Karpas-422 (cell line): ENCODE data around the gene SIRT3. TPM values are rescaled to one million over a fixed set of nuclear protein-coding genes. Genes with fewer than 3 reads are reported as not detected.
"Not testable (repeated sequence)": the region's sequence is repeated elsewhere in the genome, so short reads cannot be mapped to it uniquely, and the experiment has no call there.

Experiments
- DNase-seq: peaks from one replicate; pipeline ENCODE4 v3.0.0-alpha.2; 2015
- H2AFZ ChIP-seq: fragments of 200-600 bp; sonication (generic); 2 replicates; pipeline ENCODE4 v1.6.1; 2014; ENCODE audit warnings: antibody characterized with exemption, low read length, mixed read lengths
- H3K27ac ChIP-seq: fragments of 200-600 bp; sonication (generic); 2 replicates; pipeline ENCODE4 v1.5.1; 2014; ENCODE audit warnings: mild to moderate bottlenecking, low read length, moderate library complexity
- H3K27me3 ChIP-seq: fragments of 200-600 bp; sonication (generic); 2 replicates; pipeline ENCODE4 v1.6.1; 2014; ENCODE audit warnings: low read length, mixed read lengths
- H3K36me3 ChIP-seq: fragments of 200-600 bp; sonication (generic); 2 replicates; pipeline ENCODE4 v1.6.1; 2014; ENCODE audit warnings: low read length, mixed read lengths; ENCODE audit not compliant: insufficient read depth
- H3K4me1 ChIP-seq: fragments of 200-600 bp; sonication (generic); 2 replicates; pipeline ENCODE4 v1.6.1; 2014; ENCODE audit warnings: mild to moderate bottlenecking, low read length, mixed read lengths
- H3K4me2 ChIP-seq: fragments of 200-600 bp; sonication (generic); 2 replicates; pipeline ENCODE4 v1.6.1; 2014; ENCODE audit warnings: low read length, low read depth, mild to moderate bottlenecking; ENCODE audit not compliant: poor library complexity, severe bottlenecking
- H3K4me3 ChIP-seq: fragments of 200-600 bp; sonication (generic); 2 replicates; pipeline ENCODE4 v1.5.1; 2014; ENCODE audit warnings: mild to moderate bottlenecking, antibody characterized with exemption, low read length, mixed read lengths
- H3K79me2 ChIP-seq: fragments of 200-600 bp; sonication (generic); 2 replicates; pipeline ENCODE4 v1.6.1; 2014; ENCODE audit warnings: mild to moderate bottlenecking, low read length, mixed read lengths
- H3K9ac ChIP-seq: fragments of 200-600 bp; sonication (generic); 2 replicates; pipeline ENCODE4 v1.6.0; 2014; ENCODE audit warnings: low read length
- H3K9me2 ChIP-seq: fragments of 200-600 bp; sonication (generic), shearing (Covaris generic); replicated peaks from 2 replicates; pipeline ENCODE4 v1.6.0; 2014; ENCODE audit warnings: mild to moderate bottlenecking, low read length, moderate library complexity; ENCODE audit not compliant: insufficient read depth
- H3K9me3 ChIP-seq: fragments of 300-700, 200-600 bp; sonication (generic); 2 replicates; pipeline ENCODE4 v1.6.1; 2014; ENCODE audit warnings: low read length, mixed read lengths
- H4K20me1 ChIP-seq: fragments of 200-600 bp; sonication (generic); 2 replicates; pipeline ENCODE4 v1.6.1; 2014; ENCODE audit warnings: mild to moderate bottlenecking, antibody characterized with exemption, low read length, low read depth; ENCODE audit not compliant: insufficient read depth
- total RNA-seq: library from RNA; depleted of rRNA; stranded (reverse); fragments of >200 nt; shearing (Covaris generic); gene quantifications from 2 replicates; pipeline ENCODE4 v1.2.3, GENCODE V29; 2014; ENCODE audit warnings: low replicate concordance

SIRT3 gene
- total RNA-seq, 1 experiment from 2014 or later: 13.6 TPM

DNA sequence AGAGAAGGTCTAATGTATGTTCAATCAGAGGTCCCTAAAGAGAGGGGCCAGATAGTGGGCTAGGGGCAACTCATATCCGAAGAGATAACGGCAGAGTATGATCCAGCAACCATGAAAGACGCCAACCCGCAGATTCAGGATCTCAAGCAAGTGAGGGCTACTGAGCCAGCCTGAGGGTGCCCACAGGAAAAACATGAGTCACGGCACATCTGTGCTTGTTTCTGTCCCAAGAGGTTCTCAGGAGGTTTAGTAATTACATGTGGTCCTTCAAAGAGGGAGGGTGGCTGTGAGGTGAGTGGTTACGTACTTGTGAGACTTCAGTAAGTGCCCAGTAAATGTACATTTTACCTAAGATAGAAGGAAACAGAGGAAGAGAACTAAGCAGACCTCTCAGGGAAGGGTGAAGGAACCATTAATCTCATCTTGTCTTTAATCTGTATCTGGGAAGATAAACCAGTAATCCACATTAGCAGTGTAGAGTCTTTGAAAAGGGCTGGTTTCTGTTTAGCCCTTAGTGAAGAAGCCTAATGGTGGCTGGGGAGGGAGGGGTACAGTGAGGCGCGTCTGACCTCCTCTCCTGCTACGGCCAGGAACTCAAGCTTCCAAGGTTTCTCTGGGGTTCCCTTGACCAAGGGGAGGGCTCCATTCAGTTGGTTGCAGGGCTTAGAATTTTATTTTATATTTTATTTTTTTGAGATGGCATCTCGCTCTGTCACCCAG lies 10.2 kb downstream of the SIRT3 start:
- H4K20me1 ChIP-seq: no peaks in the 10 kb centered on the region
- peaks cover 8% of the 10 kb centered on the region for H3K4me1 ChIP-seq
- no peak for DNase-seq
- H3K36me3 ChIP-seq: 0 out of 2 replicates have a peak, but pooled peaks cover 4% of the 10 kb centered on the region
- H3K27me3 ChIP-seq: no peaks in the 10 kb centered on the region
- no peaks in the 10 kb centered on the region for H3K9me2 ChIP-seq
- H3K9ac ChIP-seq: peak overlapping the region; percentile 44; the same call in 1 of the 2 replicates
- H3K79me2 ChIP-seq: peaks cover 30% of the 10 kb centered on the region
- H3K9me3 ChIP-seq: no peaks in the 10 kb centered on the region
- H3K27ac ChIP-seq: peak overlapping the region; percentile 37; the same call in 1 of the 2 replicates
- H3K4me3 ChIP-seq: no peak overlapping the region
- peak overlapping the region; percentile 56; the same call in 1 of the 2 replicates for H2AFZ ChIP-seq
- H3K4me2 ChIP-seq: peak overlapping the region; percentile 20

DNA sequence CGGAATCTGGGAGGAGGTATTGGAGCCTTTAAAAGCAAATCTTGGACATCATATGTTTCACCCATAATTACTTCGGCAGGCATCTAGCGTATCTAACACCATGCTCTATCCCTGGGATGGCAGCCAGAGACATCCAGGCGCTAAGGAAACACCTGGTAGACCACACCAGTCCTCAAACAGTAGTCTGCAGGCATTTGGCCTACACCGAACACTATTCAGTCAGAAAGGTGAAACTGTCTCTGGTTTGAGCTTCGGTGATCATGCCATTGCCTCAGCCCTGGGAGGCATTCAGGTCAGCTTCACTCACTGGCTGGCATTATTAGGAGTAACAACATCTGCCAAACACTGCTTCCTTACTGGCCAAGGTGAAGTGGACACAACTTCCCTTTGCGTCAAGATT lies 11.7 kb downstream of the SIRT3 start:
- DNase-seq: no peak
- no peak overlapping the region for H3K27ac ChIP-seq

DNA sequence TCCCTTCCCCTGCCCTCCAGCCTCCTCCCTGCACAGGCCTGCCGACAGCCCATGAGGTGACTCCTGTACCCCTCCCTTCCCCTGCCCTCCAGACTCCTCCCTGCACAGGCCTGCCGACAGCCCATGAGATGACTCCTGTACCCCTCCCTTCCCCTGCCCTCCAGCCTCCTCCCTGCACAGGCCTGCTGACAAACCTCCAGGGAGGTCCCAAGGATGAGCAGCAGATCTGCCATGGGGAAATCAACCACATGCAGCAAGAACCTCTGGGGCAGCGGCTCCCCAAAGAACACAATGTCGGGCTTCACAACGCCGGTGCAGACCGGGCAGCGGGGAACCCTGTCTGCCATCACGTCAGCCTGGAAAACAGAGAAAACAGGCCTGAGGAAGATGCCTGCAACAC lies 12.3 kb downstream of the SIRT3 start:
- Histone ChIP-seq H3K9ac (no peak overlapping the region), H3K27me3 (no peaks in the 10 kb centered on the region), H3K4me1 (peaks cover 8% of the 10 kb centered on the region), H2AFZ (no peak overlapping the region), H3K4me3 (no peak overlapping the region), H3K9me3 (no peaks in the 10 kb centered on the region), H4K20me1 (no peaks in the 10 kb centered on the region), H3K79me2 (peaks cover 27% of the 10 kb centered on the region), H3K4me2 (no peak overlapping the region), H3K36me3 (0 out of 2 replicates have a peak, but pooled peaks cover 4% of the 10 kb centered on the region), H3K27ac (no peak overlapping the region), H3K9me2 (no peaks in the 10 kb centered on the region)
- no peak for DNase-seq

More for the DNA sequence above, 11.7 kb downstream of the SIRT3 start:
- Histone ChIP-seq H3K79me2 (peaks cover 28% of the 10 kb centered on the region), H4K20me1 (no peaks in the 10 kb centered on the region), H3K36me3 (0 out of 2 replicates have a peak, but pooled peaks cover 4% of the 10 kb centered on the region), H3K4me1 (peaks cover 8% of the 10 kb centered on the region), H3K9ac (no peak overlapping the region), H3K4me3 (no peak overlapping the region), H3K9me3 (no peaks in the 10 kb centered on the region), H3K4me2 (no peak overlapping the region), H3K9me2 (no peaks in the 10 kb centered on the region), H3K27me3 (no peaks in the 10 kb centered on the region), H2AFZ (no peak overlapping the region)

DNA sequence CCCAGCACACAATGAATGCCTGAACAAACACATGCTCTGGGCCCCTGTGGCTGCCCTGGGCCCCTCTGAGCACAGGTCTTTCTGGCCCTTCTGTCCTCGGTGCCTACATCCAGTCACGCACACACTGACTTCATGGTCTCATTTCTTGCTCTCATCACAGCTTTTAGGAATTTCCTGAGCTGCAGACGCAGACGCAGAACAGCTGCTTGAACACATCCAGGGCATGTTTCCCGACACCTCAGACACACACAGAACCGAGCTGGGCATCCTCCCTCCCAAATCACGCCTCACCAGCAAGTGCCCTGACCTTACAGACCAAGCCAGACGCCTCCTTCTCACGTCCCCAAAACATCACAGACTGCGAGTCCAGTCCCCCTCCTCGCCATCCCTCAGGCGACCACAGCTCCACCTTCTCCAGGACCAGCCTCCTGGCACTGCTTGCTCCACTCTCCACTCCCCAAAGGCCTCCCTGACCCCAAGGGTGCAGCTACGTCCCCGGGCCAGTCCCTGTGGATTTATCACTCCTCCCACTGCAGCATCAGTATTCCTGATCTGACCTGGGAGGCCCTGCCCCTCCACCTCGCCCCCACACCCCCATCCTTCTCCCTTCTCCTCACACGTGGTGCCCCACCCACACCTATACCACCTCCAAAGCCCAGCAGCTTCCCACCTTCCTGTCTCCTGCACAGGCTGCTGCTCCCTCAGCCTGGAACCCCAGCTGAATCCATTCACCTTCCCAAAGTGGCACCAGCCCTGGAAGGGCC lies 12.9 kb downstream of the SIRT3 start:
- Histone ChIP-seq H3K36me3 (0 out of 2 replicates have a peak, but pooled peaks cover 4% of the 10 kb centered on the region), H2AFZ (no peak overlapping the region), H3K79me2 (peaks cover 20% of the 10 kb centered on the region), H3K9me3 (no peaks in the 10 kb centered on the region), H3K27ac (no peak overlapping the region), H3K9me2 (no peaks in the 10 kb centered on the region), H3K27me3 (no peaks in the 10 kb centered on the region), H3K4me2 (no peak overlapping the region), H4K20me1 (no peaks in the 10 kb centered on the region), H3K4me1 (peaks cover 8% of the 10 kb centered on the region), H3K9ac (no peak overlapping the region), H3K4me3 (no peak overlapping the region)
- DNase-seq: no peak

DNA sequence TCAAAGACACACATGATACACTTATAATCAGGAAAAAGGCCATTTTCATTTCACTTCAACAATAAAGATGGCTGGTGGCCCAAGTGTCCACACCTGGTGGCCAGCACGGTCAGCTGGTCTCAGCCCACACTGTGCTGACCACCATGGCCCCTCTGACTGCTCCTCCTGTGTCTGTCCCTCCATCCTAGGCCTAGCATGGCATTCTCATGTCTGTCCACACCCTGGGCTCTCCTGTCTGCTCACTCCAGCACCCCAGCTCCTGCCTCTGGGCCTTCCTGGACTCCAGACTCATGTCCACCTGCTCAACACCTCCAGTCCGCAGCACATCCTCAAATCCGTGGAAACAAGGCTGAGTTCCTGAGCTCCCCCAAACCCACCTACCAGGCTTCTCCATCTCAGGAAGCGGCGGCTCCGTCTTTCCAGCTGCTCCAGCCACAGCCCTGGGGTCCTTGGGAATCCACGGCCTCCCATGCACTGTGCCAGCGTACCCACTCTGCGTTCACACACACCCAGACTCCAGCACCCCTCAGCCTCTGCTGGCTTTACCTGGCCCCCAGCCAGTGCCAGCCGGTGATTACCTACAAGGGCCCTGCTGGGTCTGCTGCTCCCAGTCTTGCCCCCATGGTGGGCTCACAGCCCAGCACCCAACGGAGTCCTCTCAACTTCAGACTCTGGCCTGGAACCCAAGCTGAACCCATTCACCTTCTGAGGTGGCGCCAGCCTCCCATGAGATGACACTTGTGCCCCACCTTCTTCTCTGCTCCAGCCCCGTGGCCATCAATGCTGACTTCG lies 13.9 kb downstream of the SIRT3 start:
- Histone ChIP-seq H4K20me1 (no peaks in the 10 kb centered on the region), H3K4me3 (no peak overlapping the region), H3K9me3 (no peaks in the 10 kb centered on the region), H3K9me2 (no peaks in the 10 kb centered on the region), H3K79me2 (peaks cover 14% of the 10 kb centered on the region), H3K27me3 (no peaks in the 10 kb centered on the region), H3K4me2 (no peak overlapping the region), H3K4me1 (peaks cover 8% of the 10 kb centered on the region), H3K36me3 (0 out of 2 replicates have a peak, but pooled peaks cover 4% of the 10 kb centered on the region), H3K27ac (no peak overlapping the region), H2AFZ (no peak overlapping the region), H3K9ac (no peak overlapping the region)
- DNase-seq: no peak

DNA sequence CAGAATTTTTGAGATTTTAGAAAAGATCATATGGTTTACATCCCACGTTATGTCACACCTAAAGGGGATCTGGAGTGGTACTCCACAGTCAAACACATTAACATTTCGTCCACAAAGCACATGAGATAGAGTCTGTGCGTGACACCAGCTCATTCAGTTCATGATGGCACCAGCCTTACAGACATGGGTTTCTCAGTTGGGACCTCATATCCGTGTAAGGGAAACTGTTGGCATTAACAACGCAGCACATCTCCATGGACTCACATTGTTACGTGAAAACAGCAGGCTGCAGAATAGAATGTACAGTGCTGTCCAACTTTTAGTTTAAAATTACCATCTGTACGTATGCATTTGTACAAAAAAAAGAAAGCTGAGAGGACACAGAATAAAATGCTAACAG lies 14.6 kb downstream of the SIRT3 start:
- Histone ChIP-seq H3K9me3 (no peaks in the 10 kb centered on the region), H3K36me3 (0 out of 2 replicates have a peak, but pooled peaks cover 4% of the 10 kb centered on the region), H3K27me3 (no peaks in the 10 kb centered on the region), H2AFZ (no peak overlapping the region), H3K4me1 (peaks cover 8% of the 10 kb centered on the region), H3K9ac (no peak overlapping the region), H3K27ac (no peak overlapping the region), H3K4me3 (no peak overlapping the region), H3K79me2 (peaks cover 14% of the 10 kb centered on the region), H3K9me2 (no peaks in the 10 kb centered on the region), H3K4me2 (no peak overlapping the region), H4K20me1 (no peaks in the 10 kb centered on the region)
- DNase-seq: no peak

DNA sequence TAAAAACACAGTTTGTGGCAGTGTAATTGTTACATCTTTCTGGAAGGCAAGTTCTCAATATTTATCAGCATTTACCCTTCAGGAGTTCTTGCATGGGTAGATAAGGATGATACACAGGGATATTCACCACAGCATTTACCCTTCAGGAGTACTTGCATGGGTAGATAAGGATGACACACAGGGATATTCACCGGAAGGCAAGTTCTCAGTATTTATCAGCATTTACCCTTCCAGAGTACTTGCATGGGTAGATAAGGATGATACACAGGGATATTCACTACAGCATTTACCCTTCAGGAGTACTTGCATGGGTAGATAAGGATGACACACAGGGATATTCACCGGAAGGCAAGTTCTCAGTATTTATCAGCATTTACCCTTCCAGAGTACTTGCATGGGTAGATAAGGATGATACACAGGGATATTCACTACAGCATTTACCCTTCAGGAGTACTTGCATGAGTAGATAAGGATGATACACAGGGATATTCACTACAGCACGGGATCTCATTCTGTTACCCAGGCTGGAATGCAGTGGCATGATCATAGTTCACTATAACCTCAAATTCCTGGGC lies 15.4 kb downstream of the SIRT3 start:
- H3K36me3 ChIP-seq: not testable (repeated sequence)

More for the DNA sequence above, 15.4 kb downstream of the SIRT3 start:
- not testable (repeated sequence) for H3K9ac ChIP-seq, H3K27ac ChIP-seq, H3K4me1 ChIP-seq, H2AFZ ChIP-seq, H4K20me1 ChIP-seq, H3K9me3 ChIP-seq, H3K4me3 ChIP-seq, DNase-seq, H3K9me2 ChIP-seq, H3K4me2 ChIP-seq, H3K27me3 ChIP-seq
- peaks cover 10% of the 10 kb centered on the region for H3K79me2 ChIP-seq
